Breast epithelium (tissue), 4 donors: Measurements from ENCODE around the gene C4orf50. TPM values are rescaled to one million over a fixed set of nuclear protein-coding genes. Genes with fewer than 3 reads are reported as not detected.

Experiments used
- DNase-seq, 2 donors: peaks; one replicate each; pipeline ENCODE4 v3.0.0-alpha.2; 2019; ENCODE audit warnings: low spot score in 2 of 2
- H3K27ac ChIP-seq, 2 donors: fragments of 200-600 bp; sonication (generic) in 1 of 2; one replicate each; pipeline ENCODE4 v1.5.1; 2016 to 2019; ENCODE audit warnings: mild to moderate bottlenecking in 1 of 2
- H3K27me3 ChIP-seq, 2 donors: fragments of 200-600 bp; sonication (generic) in 1 of 2; one replicate each; pipeline versions ENCODE4 v1.5.1 to v1.6.0; 2017 to 2019; ENCODE audit warnings: control low read depth in 1 of 2, mild to moderate bottlenecking in 1 of 2
- H3K36me3 ChIP-seq: fragments of 200-600 bp; one replicate; pipeline ENCODE4 v1.5.1; 2019
- H3K4me1 ChIP-seq, 2 donors: fragments of 200-600 bp; sonication (generic); one replicate each; pipeline ENCODE4 v1.5.1; 2016 to 2019; ENCODE audit warnings: control low read depth in 1 of 2
- H3K4me3 ChIP-seq, 3 donors: fragments of 200-600 bp; sonication (generic); 1 replicate in 2 of 3; 2 replicates in 1 of 3; pipeline ENCODE4 v1.5.1; 2016 to 2019; ENCODE audit warnings: mild to moderate bottlenecking in 3 of 3, moderate library complexity in 2 of 3
- H3K9me3 ChIP-seq, 2 donors: fragments of 200-600 bp; sonication (generic) in 1 of 2; one replicate each; pipeline ENCODE4 v1.5.1; 2016 to 2019; ENCODE audit warnings: control low read depth in 1 of 2
- CTCF ChIP-seq, 3 donors: fragments of 450-650 bp; IDR thresholded peaks; one replicate each; pipeline ENCODE4 v1.5.1; 2016 to 2017; ENCODE audit warnings: antibody characterized with exemption in 3 of 3, mild to moderate bottlenecking in 3 of 3, moderate library complexity in 3 of 3
- POLR2A ChIP-seq: fragments of 450-650 bp; IDR thresholded peaks from one replicate; pipeline ENCODE4 v1.6.1; 2016; ENCODE audit warnings: antibody characterized with exemption, mild to moderate bottlenecking, moderate library complexity
- POLR2AphosphoS5 ChIP-seq, 3 donors: sonication (generic); formaldehyde crosslinking; IDR thresholded peaks; one replicate each; pipeline ENCODE4 v1.6.1; 2017; ENCODE audit warnings: antibody characterized with exemption in 3 of 3
- intact Hi-C: fragments of 100-400 bp; cut with DNase I; formaldehyde crosslinking; loops from one replicate; pipeline ENCODE4 v1.15.1; 2023; ENCODE audit warnings: low total_unique reads
- total RNA-seq, 3 donors: library from RNA; depleted of rRNA; stranded (reverse); fragments of >200 nt; gene quantifications; one replicate each; pipeline ENCODE4 v1.1.0, GENCODE V29; 2016

C4orf50 gene
- total RNA-seq, 3 donors from 2014 or later, result under 0.01 TPM; not detected in 1

GRCh38 chr4:5889002-5889696 lies 129.1 kb downstream of the C4orf50 start:
- H3K27ac ChIP-seq, result no peak overlapping the region
- peaks cover 4 to 72% of the 10 kb centered on the region in 2 donors for H3K27me3 ChIP-seq
- DNase-seq, result no peak
- no peaks in the 10 kb centered on the region for H3K36me3 ChIP-seq
- H3K9me3 ChIP-seq, result no peaks in the 10 kb centered on the region
- TF ChIP-seq CTCF (IDR thresholded peaks at IDR 0.05), result no peak
- TF ChIP-seq POLR2AphosphoS5 (IDR thresholded peaks at IDR 0.05), result no peak
- TF ChIP-seq POLR2A, result no peak
- H3K4me1 ChIP-seq, result peaks cover 0 to 9% of the 10 kb centered on the region in 2 donors
- H3K4me3 ChIP-seq, result peak overlapping the region in 1 of 3 donors; percentile 68
- intact Hi-C loops, result no loop called here

GRCh38 chr4:5888222-5889001 lies 129.8 kb downstream of the C4orf50 start:
- peaks cover 4 to 65% of the 10 kb centered on the region in 2 donors for H3K27me3 ChIP-seq

GRCh38 chr4:5887361-5888221 lies 130.6 kb downstream of the C4orf50 start:
- intact Hi-C loops, result no loop called here
- peak overlapping the region; percentile 38 to 68 (median 52) for H3K4me3 ChIP-seq
- no peak for TF ChIP-seq POLR2AphosphoS5 (IDR thresholded peaks at IDR 0.05)
- TF ChIP-seq CTCF (IDR thresholded peaks at IDR 0.05), result no peak
- no peak for TF ChIP-seq POLR2A
- no peaks in the 10 kb centered on the region for H3K9me3 ChIP-seq
- no peak overlapping the region for H3K27ac ChIP-seq
- peaks cover 4 to 59% of the 10 kb centered on the region in 2 donors for H3K27me3 ChIP-seq
- H3K4me1 ChIP-seq, result peaks cover 0 to 9% of the 10 kb centered on the region in 2 donors
- DNase-seq, result no peak
- H3K36me3 ChIP-seq, result no peaks in the 10 kb centered on the region

More at GRCh38 chr4:5888222-5889001, 129.8 kb downstream of the C4orf50 start:
- TF ChIP-seq POLR2A (no peak), CTCF (IDR thresholded peaks at IDR 0.05) (no peak), POLR2AphosphoS5 (IDR thresholded peaks at IDR 0.05) (no peak)
- Histone ChIP-seq H3K4me3 (peak overlapping the region; percentile 38 to 68 (median 52)), H3K4me1 (peaks cover 0 to 9% of the 10 kb centered on the region in 2 donors), H3K36me3 (no peaks in the 10 kb centered on the region), H3K9me3 (no peaks in the 10 kb centered on the region), H3K27ac (no peak overlapping the region)
- intact Hi-C loops, result no loop called here
- DNase-seq, result no peak

GRCh38 chr4:5887011-5887360 lies 131.2 kb downstream of the C4orf50 start:
- no peak overlapping the region for H3K27ac ChIP-seq
- no peaks in the 10 kb centered on the region for H3K9me3 ChIP-seq
- DNase-seq, result no peak
- H3K36me3 ChIP-seq, result no peaks in the 10 kb centered on the region
- intact Hi-C loops, result no loop called here
- H3K4me3 ChIP-seq, result peak overlapping the region; percentile 38 to 68 (median 52)
- peaks cover 4 to 53% of the 10 kb centered on the region in 2 donors for H3K27me3 ChIP-seq
- H3K4me1 ChIP-seq, result peaks cover 0 to 9% of the 10 kb centered on the region in 2 donors
- no peak for TF ChIP-seq POLR2A

GRCh38 chr4:5885733-5886132 lies 132.5 kb downstream of the C4orf50 start:
- Histone ChIP-seq H3K36me3 (no peaks in the 10 kb centered on the region), H3K4me3 (no peak overlapping the region), H3K4me1 (peaks cover 0 to 9% of the 10 kb centered on the region in 2 donors), H3K9me3 (no peaks in the 10 kb centered on the region), H3K27me3 (peaks cover 4 to 42% of the 10 kb centered on the region in 2 donors), H3K27ac (no peak overlapping the region)
- no peak for TF ChIP-seq POLR2A
- DNase-seq, result no peak
- intact Hi-C loops, result no loop called here
